Stomach (tissue), 9 donors: Measurements from ENCODE around the gene SLC10A2. TPM values are rescaled to one million over a fixed set of nuclear protein-coding genes. Genes with fewer than 3 reads are reported as not detected.

Source experiments
- DNase-seq, 2 donors: peaks; one replicate each; pipeline versions ENCODE4 v3.0.0 to v3.0.0-alpha.2; 2013 to 2019
- H3K27ac ChIP-seq, 5 donors: fragments of 200-600 bp in 4 of 5; sonication (generic) in 4 of 5; one replicate each; pipeline ENCODE4 v1.5.1; 2013 to 2019; ENCODE audit warnings: mild to moderate bottlenecking in 1 of 5, moderate library complexity in 1 of 5
- H3K27me3 ChIP-seq, 3 donors: fragments of 200-600 bp; sonication (generic); one replicate each; pipeline ENCODE4 v1.5.1; 2017 to 2019; ENCODE audit warnings: mixed run types in 1 of 3
- H3K36me3 ChIP-seq, 4 donors: fragments of 200-600 bp; sonication (generic); 1 replicate in 3 of 4; 2 replicates in 1 of 4; pipeline ENCODE4 v1.5.1; 2016 to 2019
- H3K4me1 ChIP-seq, 4 donors: fragments of 200-600 bp; sonication (generic); one replicate each; pipeline ENCODE4 v1.5.1; 2016 to 2019
- H3K4me3 ChIP-seq, 4 donors: fragments of 200-600 bp; sonication (generic) in 3 of 4; one replicate each; pipeline ENCODE4 v1.5.1; 2016 to 2019; ENCODE audit warnings: mild to moderate bottlenecking in 1 of 4
- H3K9me3 ChIP-seq, 4 donors: fragments of 200-600 bp; sonication (generic); one replicate each; pipeline ENCODE4 v1.5.1; 2016 to 2019
- CTCF ChIP-seq, 7 experiments: fragments of 450-650 bp in 4 of 7; fragments of 200-600 bp in 3 of 7; sonication (generic) in 3 of 7; IDR thresholded peaks; one replicate each; pipeline ENCODE4 v1.5.1; 2016 to 2019; ENCODE audit warnings: antibody characterized with exemption in 7 of 7, control low read depth in 2 of 7, mild to moderate bottlenecking in 1 of 7
- EP300 ChIP-seq: sonication (generic); formaldehyde crosslinking; IDR thresholded peaks from one replicate; pipeline ENCODE4 v1.6.1; 2017; ENCODE audit warnings: antibody characterized with exemption
- POLR2A ChIP-seq, 4 donors: fragments of 450-650 bp; IDR thresholded peaks; one replicate each; pipeline ENCODE4 v1.6.1; 2016; ENCODE audit warnings: antibody characterized with exemption in 4 of 4, control low read depth in 2 of 4, mild to moderate bottlenecking in 1 of 4, moderate library complexity in 1 of 4
- POLR2AphosphoS5 ChIP-seq, 3 donors: sonication (generic); formaldehyde crosslinking; IDR thresholded peaks; one replicate each; pipeline ENCODE4 v1.6.1; 2016; ENCODE audit warnings: antibody characterized with exemption in 3 of 3
- WGBS, 5 donors: extraction: QIAGEN DNeasy Blood & Tissue Kit in 3 of 5; methylation state at CpG; one replicate each; pipeline versions ENCODE4 v1.1.5 to v1.1.7; 2013 to 2018; 5-methylcytosine and 5-hydroxymethylcytosine counted together
- intact Hi-C: fragments of 100-400 bp; cut with DNase I; formaldehyde crosslinking; loops from one replicate; pipeline ENCODE4 v1.15.1; 2023; ENCODE audit warnings: low total_unique reads
- polyA plus RNA-seq, 3 donors: library from polyadenylated mRNA; stranded (reverse); fragments of 200-250 nt; gene quantifications; one replicate each; pipeline ENCODE4 v1.2.3, GENCODE V29; 2013
- total RNA-seq, 5 donors: library from RNA; depleted of rRNA; stranded (reverse); fragments of >200 nt; gene quantifications; one replicate each; pipeline versions ENCODE4 v1.1.0 to v1.2.3, GENCODE V29; 2014 to 2016
- donor health status: healthy with polysubstance abuse.
- donor health status: Bipolar disorder and iron deficiency.
- donor health status: healthy.

Gene SLC10A2
- total and polyA plus RNA-seq, 8 donors = not detected

- H3K27ac ChIP-seq = no peak overlapping the region
- no peak for DNase-seq
- TF ChIP-seq CTCF (IDR thresholded peaks at IDR 0.05) (no peak), POLR2A (IDR thresholded peaks at IDR 0.05) (no peak), POLR2AphosphoS5 (IDR thresholded peaks at IDR 0.05) (no peak), EP300 (no peak)
- H3K27me3 ChIP-seq = no peaks in the 10 kb centered on the region
- no peaks in the 10 kb centered on the region for H3K4me1 ChIP-seq
- intact Hi-C loops = no loop called here
- no peaks in the 10 kb centered on the region for H3K36me3 ChIP-seq
- H3K9me3 ChIP-seq = peaks cover 0 to 14% (median 6%) of the 10 kb centered on the region in 4 donors
- no peak overlapping the region for H3K4me3 ChIP-seq
- 40 to 58% (median 48%) methylated on average over 2 of the region's 2 CpGs for WGBS, 5 donors
Measured at GRCh38 chr13:103031332-103031873, 34.8 kb downstream of the SLC10A2 start.

- peaks cover 0 to 16% (median 6%) of the 10 kb centered on the region in 4 donors for H3K9me3 ChIP-seq
- H3K27me3 ChIP-seq = no peaks in the 10 kb centered on the region
- H3K36me3 ChIP-seq = no peaks in the 10 kb centered on the region
- WGBS, 5 donors = 80 to 89% (median 83%) methylated on average over 2 of the region's 2 CpGs
- no peak overlapping the region for H3K27ac ChIP-seq
- TF ChIP-seq EP300 (no peak), CTCF (IDR thresholded peaks at IDR 0.05) (no peak), POLR2A (IDR thresholded peaks at IDR 0.05) (no peak), POLR2AphosphoS5 (IDR thresholded peaks at IDR 0.05) (no peak)
- no peak overlapping the region for H3K4me3 ChIP-seq
- DNase-seq = no peak
- intact Hi-C loops = no loop called here
- H3K4me1 ChIP-seq = no peaks in the 10 kb centered on the region
Measured at GRCh38 chr13:103030776-103031175, 35.4 kb downstream of the SLC10A2 start.

- H3K4me3 ChIP-seq = no peak overlapping the region
- no peaks in the 10 kb centered on the region for H3K27me3 ChIP-seq
- intact Hi-C loops = no loop called here
- 66 to 86% (median 82%) methylated on average over 1 to 2 of the region's 2 CpGs; no CpG with 5 or more reads in 1 of the 5 donors for WGBS, 5 donors
- H3K27ac ChIP-seq = no peak overlapping the region
- H3K4me1 ChIP-seq = no peaks in the 10 kb centered on the region
- DNase-seq = no peak
- H3K36me3 ChIP-seq = no peaks in the 10 kb centered on the region
- TF ChIP-seq POLR2A (IDR thresholded peaks at IDR 0.05) (no peak), CTCF (IDR thresholded peaks at IDR 0.05) (no peak), EP300 (no peak), POLR2AphosphoS5 (IDR thresholded peaks at IDR 0.05) (no peak)
- peaks cover 0 to 26% (median 7%) of the 10 kb centered on the region in 4 donors for H3K9me3 ChIP-seq
Measured at GRCh38 chr13:103029798-103030197, 36.4 kb downstream of the SLC10A2 start.

GRCh38 chr13:103022336-103022735 is 43.9 kb downstream of the SLC10A2 start:
- peaks cover 0 to 24% (median 8%) of the 10 kb centered on the region in 4 donors for H3K9me3 ChIP-seq
- no peak overlapping the region for H3K4me3 ChIP-seq
- H3K27ac ChIP-seq = no peak overlapping the region
- H3K4me1 ChIP-seq = no peaks in the 10 kb centered on the region
- no peak for DNase-seq
- intact Hi-C loops = no loop called here
- no peaks in the 10 kb centered on the region for H3K36me3 ChIP-seq
- 40 to 54% (median 47%) methylated on average over 3 of the region's 3 CpGs for WGBS, 5 donors
- no peak for TF ChIP-seq POLR2AphosphoS5 (IDR thresholded peaks at IDR 0.05)
- no peak for TF ChIP-seq CTCF (IDR thresholded peaks at IDR 0.05)
- TF ChIP-seq POLR2A (IDR thresholded peaks at IDR 0.05) = no peak
- no peak for TF ChIP-seq EP300
- no peaks in the 10 kb centered on the region for H3K27me3 ChIP-seq
